Mesodermal cell (in vitro differentiated cells): ENCODE measurements around the gene PLCL1.

Source experiments
- H3K27ac ChIP-seq: 2 replicates; pipeline ENCODE4 v1.7.0; 2013; ENCODE audit warnings: mild to moderate bottlenecking, low read depth, low read length, moderate library complexity; ENCODE audit not compliant: severe bottlenecking
- H3K36me3 ChIP-seq: 2 replicates; pipeline ENCODE4 v1.7.1; 2013; ENCODE audit warnings: mild to moderate bottlenecking, low read length, moderate library complexity; ENCODE audit not compliant: control insufficient read depth, insufficient read depth
- H3K4me1 ChIP-seq: one replicate; pipeline ENCODE4 v1.7.1; 2013; ENCODE audit warnings: mild to moderate bottlenecking, low read length; ENCODE audit not compliant: insufficient read depth, control insufficient read depth, poor library complexity, severe bottlenecking
- H3K4me3 ChIP-seq: 2 replicates; pipeline ENCODE4 v1.7.0; 2013; ENCODE audit warnings: low read length, control low read depth, mild to moderate bottlenecking; ENCODE audit not compliant: insufficient read depth, poor library complexity, severe bottlenecking; ENCODE audit errors: extremely low read depth
- H3K9me3 ChIP-seq: 2 replicates; pipeline ENCODE4 v1.7.1; 2013; ENCODE audit warnings: mild to moderate bottlenecking, low read length, moderate library complexity; ENCODE audit not compliant: control insufficient read depth
- WGBS, 2 experiments: methylation state at CpG; one replicate each; pipeline ENCODE4 v1.1.5; 2013; ENCODE audit warnings: missing lambda C conversion rate in 2 of 2; ENCODE audit not compliant: insufficient coverage in 2 of 2; 5-methylcytosine and 5-hydroxymethylcytosine counted together

Gene PLCL1

GRCh38 chr2:197853549-197853948, 49.2 kb downstream of the PLCL1 start:
- no peak overlapping the region for H3K27ac ChIP-seq
- H3K4me1 ChIP-seq: peaks cover 5% of the 10 kb centered on the region
- WGBS, 2 experiments: 67 to 91% methylated on average over 1 of the region's 1 CpG
- H3K36me3 ChIP-seq: no peaks in the 10 kb centered on the region
- H3K9me3 ChIP-seq: no peaks in the 10 kb centered on the region
- H3K4me3 ChIP-seq: no peak overlapping the region

DNA sequence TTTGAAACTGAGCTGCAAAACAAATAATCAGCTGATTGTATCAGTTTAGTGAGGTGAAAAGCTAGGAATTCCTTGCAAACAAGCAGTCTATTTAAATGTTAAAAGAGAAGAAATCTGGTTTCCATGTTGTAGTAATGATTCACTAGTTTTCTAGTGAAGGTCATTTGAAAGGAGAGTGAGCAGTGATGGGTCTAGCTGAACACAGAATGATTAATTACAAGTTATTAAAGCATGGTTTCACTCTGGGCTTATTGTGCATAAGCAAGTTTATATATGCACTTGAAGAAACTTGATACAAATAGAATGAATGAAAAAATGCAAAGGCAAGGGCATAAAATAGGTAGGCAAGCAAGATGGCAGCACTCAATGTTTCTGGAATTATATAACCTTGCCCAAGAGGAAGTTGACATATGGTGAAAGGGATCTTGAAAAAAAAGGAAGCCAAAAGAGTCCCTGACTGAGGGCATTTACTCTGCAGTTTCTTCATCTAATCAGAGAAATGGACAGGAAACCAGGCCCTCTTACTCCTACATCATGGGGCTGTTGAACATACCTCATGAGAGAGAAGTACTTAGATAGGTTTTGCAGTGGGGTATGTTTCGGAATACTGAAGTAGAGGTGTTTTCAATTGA, 53.2 kb downstream of the PLCL1 start:
- H3K27ac ChIP-seq: no peak overlapping the region
- no peaks in the 10 kb centered on the region for H3K36me3 ChIP-seq
- H3K9me3 ChIP-seq: no peaks in the 10 kb centered on the region
- 85 to 95% methylated on average over 1 of the region's 1 CpG for WGBS, 2 experiments
- no peaks in the 10 kb centered on the region for H3K4me1 ChIP-seq
- H3K4me3 ChIP-seq: no peak overlapping the region

- H3K27ac ChIP-seq: no peak overlapping the region
- no peaks in the 10 kb centered on the region for H3K36me3 ChIP-seq
- WGBS, 2 experiments: 100% methylated on average over 2 of the region's 3 CpGs; no CpG with 5 or more reads in 1 of the 2 experiments
- H3K4me1 ChIP-seq: no peaks in the 10 kb centered on the region
- no peak overlapping the region for H3K4me3 ChIP-seq
- H3K9me3 ChIP-seq: no peaks in the 10 kb centered on the region
These were observed 54.3 kb downstream of the PLCL1 start for GRCh38 chr2:197858607-197859140.

- Histone ChIP-seq H3K4me3 (no peak overlapping the region), H3K36me3 (no peaks in the 10 kb centered on the region), H3K27ac (peak overlapping the region; percentile 43), H3K9me3 (no peaks in the 10 kb centered on the region), H3K4me1 (peaks cover 3% of the 10 kb centered on the region)
- WGBS, 2 experiments: no CpG with 5 or more reads among the region's 1 CpG
These were observed 58.0 kb downstream of the PLCL1 start for GRCh38 chr2:197862246-197862955.

- no peaks in the 10 kb centered on the region for H3K9me3 ChIP-seq
- H3K36me3 ChIP-seq: no peaks in the 10 kb centered on the region
- peaks cover 6% of the 10 kb centered on the region for H3K4me1 ChIP-seq
- no peak overlapping the region for H3K4me3 ChIP-seq
- WGBS, 2 experiments: no CpG with 5 or more reads among the region's 1 CpG
- H3K27ac ChIP-seq: no peak overlapping the region
These were observed 59.4 kb downstream of the PLCL1 start for GRCh38 chr2:197863744-197864143.

DNA sequence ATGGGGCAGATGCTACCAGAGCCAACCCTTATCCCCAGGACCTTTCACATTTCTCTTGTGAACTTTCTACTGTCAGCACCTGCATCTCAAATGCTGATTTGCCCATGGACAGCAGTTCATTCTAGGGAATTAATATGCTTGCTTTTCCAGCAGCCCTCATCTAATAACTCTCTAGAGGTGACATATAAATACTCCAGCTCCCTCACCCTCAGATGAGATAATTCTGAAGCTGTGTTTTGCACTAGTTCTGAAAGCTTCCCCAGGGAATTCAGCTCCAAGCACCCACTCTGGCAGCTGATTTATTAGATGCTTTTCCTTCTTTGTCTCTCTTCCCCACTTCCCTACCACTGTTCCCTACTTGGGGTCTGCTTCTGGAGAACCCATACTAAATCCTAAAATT, 62.1 kb downstream of the PLCL1 start:
- H3K9me3 ChIP-seq: no peaks in the 10 kb centered on the region
- peaks cover 14% of the 10 kb centered on the region for H3K4me1 ChIP-seq
- H3K4me3 ChIP-seq: no peak overlapping the region
- no peaks in the 10 kb centered on the region for H3K36me3 ChIP-seq
- H3K27ac ChIP-seq: no peak overlapping the region

DNA sequence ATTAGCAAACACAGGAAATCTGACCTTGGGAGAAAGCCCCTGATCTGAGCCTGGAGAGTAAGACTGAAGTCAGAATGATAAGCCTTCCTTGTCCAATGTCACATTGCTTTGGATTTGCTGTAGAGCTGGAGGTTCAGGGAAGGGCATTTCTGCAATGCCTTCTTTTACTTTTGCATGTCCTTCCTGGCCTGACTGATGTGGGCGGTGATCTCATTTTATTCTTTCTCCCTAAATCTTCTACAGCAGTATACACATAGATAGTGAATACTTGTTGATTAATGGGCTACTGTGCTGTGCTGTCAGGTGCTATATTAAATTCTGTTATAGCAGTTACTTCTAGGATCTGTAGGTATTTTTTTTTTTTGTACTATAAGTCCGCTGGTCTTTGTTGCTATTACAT, 62.6 kb downstream of the PLCL1 start:
- H3K36me3 ChIP-seq: no peaks in the 10 kb centered on the region
- no peak overlapping the region for H3K27ac ChIP-seq
- peaks cover 19% of the 10 kb centered on the region for H3K4me1 ChIP-seq
- no peaks in the 10 kb centered on the region for H3K9me3 ChIP-seq
- H3K4me3 ChIP-seq: no peak overlapping the region
- 100% methylated on average over 1 of the region's 2 CpGs; no CpG with 5 or more reads in 1 of the 2 experiments for WGBS, 2 experiments

DNA sequence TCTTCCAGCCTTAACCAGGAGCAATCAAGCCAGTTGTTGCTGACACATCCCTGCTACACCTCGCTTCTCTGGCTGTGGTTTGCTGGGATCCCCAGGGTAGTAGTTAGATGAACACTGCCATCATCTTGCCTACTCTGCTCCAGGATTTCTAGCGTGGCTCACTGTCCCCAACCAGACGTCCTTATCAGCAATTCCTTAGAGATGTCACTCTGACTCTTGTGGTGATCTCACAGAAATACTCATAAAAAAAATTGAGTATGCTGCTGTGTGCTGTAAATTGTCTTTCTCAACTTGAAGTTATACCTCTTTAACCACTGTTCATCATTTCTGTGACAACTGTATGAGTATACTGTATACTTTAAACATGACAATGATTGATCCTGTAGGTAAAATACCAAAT, 63.2 kb downstream of the PLCL1 start:
- WGBS, 2 experiments: 83% methylated on average over 1 of the region's 3 CpGs; no CpG with 5 or more reads in 1 of the 2 experiments
- H3K9me3 ChIP-seq: no peaks in the 10 kb centered on the region
- H3K27ac ChIP-seq: no peak overlapping the region
- H3K4me3 ChIP-seq: no peak overlapping the region
- H3K36me3 ChIP-seq: no peaks in the 10 kb centered on the region
- H3K4me1 ChIP-seq: peaks cover 20% of the 10 kb centered on the region

GRCh38 chr2:197868206-197868605, 63.8 kb downstream of the PLCL1 start:
- Histone ChIP-seq H3K27ac (no peak overlapping the region), H3K4me3 (no peak overlapping the region), H3K4me1 (peaks cover 26% of the 10 kb centered on the region), H3K36me3 (no peaks in the 10 kb centered on the region), H3K9me3 (no peaks in the 10 kb centered on the region)
- whole genome bisulfite sequencing, 2 experiments: 83 to 100% methylated on average over 1 to 2 of the region's 3 CpGs

DNA sequence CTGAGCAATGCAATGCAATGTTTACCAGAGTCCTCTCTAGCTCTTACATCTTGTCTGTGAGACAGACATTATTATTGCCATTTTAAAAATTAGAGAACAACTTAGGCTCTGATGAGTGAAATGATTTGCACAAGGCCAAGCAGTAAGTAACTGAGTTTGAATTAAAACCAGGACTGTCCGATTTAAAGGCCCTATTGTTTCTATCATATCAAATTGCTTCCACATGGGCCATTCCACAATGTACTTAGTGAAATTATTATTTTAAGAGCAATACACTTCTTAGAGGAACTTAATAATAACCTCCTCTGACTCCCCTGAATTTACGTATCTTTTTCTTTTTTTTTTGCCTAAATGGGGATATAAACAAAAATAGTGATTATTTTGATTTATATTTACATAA, 64.6 kb downstream of the PLCL1 start:
- Histone ChIP-seq H3K27ac (no peak overlapping the region), H3K4me1 (peaks cover 28% of the 10 kb centered on the region), H3K36me3 (no peaks in the 10 kb centered on the region), H3K4me3 (no peak overlapping the region), H3K9me3 (no peaks in the 10 kb centered on the region)
- no CpG with 5 or more reads among the region's 2 CpGs for WGBS, 2 experiments

DNA sequence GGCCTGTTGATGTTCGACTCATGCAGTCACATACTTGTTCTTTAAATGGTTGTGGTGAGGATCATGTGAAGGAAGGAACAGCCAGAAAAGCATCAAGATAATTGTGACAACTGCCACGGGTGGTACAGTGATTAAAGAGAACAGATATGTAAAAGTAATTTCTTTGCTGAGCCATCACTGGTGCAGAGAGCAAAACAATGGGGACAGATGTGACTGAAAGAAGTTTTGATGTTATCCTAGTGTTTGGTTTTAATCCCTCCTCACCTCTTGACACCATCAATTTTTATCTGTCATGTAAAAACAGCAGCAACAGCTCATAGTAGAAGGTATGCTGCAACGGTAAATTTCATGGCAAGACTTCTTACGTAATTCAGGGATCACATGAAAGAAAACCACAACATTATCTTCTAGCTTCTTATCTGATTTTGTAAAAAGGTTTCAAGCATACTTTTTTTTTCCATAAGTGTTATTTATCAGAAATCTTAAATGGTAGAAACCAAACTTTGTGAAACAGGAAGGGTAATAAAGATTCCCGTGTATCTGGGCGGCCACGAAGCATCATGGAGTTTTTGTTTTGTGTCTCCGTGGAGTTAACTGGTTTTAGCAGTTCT, 65.2 kb downstream of the PLCL1 start:
- Histone ChIP-seq H3K4me3 (no peak overlapping the region), H3K9me3 (no peaks in the 10 kb centered on the region), H3K36me3 (no peaks in the 10 kb centered on the region), H3K4me1 (peaks cover 28% of the 10 kb centered on the region), H3K27ac (peak overlapping the region; percentile 33)
- WGBS, 2 experiments: 59 to 62% methylated on average over 2 to 3 of the region's 8 CpGs
